ENCODE results near the gene SPARCL1.

DNA sequence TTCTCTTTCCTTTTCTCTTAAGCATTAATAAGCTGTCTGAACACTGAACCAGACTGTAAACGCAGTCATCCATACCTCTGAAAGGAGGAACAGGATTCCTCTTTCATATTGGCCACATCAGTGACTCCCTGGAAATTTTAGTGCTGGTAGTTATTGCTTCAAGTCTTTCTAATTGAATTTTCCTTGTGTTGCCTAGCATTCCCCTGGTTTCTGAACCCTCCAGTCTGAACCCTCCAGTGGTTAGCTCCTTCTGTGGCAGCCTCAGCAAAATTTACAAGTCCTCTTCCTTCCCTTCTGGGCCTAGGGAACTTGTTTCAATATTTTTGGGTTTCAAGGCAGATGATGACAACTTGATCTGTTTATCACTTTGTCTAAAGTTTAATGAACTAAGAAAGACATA lies 7.9 kb downstream of the SPARCL1 start:
- no peak for TF ChIP-seq CTCF (IDR thresholded peaks at IDR 0.05 in 4 of 5, conservative IDR thresholded peaks at IDR 0.05 in 1 of 5)
- no peak for TF ChIP-seq POLR2A (IDR thresholded peaks at IDR 0.05)
